HCT116 (cell line): Measurements from ENCODE around the gene AKAP11.

Experiments used
- ATF3 ChIP-seq: IDR thresholded peaks from 2 replicates; pipeline ENCODE4 v1.6.1; 2012
- CTCF ChIP-seq, 3 experiments: fragments of 200-600 bp in 1 of 3; sonication (generic) in 1 of 3; IDR thresholded peaks in 2 of 3; conservative IDR thresholded peaks in 1 of 3; 2 replicates each; pipeline ENCODE4 v1.5.1; 2012 to 2017; ENCODE audit warnings: low read depth in 2 of 3, low read length in 2 of 3, antibody characterized with exemption in 1 of 3, borderline replicate concordance in 1 of 3, control low read depth in 1 of 3, mild to moderate bottlenecking in 1 of 3, mixed read lengths in 1 of 3, mixed run types in 1 of 3, moderate library complexity in 1 of 3; ENCODE audit not compliant: insufficient read depth in 1 of 3
- POLR2A ChIP-seq: IDR thresholded peaks from 2 replicates; pipeline ENCODE4 v1.7.0; 2011; ENCODE audit warnings: borderline replicate concordance; ENCODE audit not compliant: insufficient read depth, insufficient read length; ENCODE audit errors: extremely low read depth
- SIN3A ChIP-seq: IDR thresholded peaks from 2 replicates; pipeline ENCODE4 v1.6.1; 2012; ENCODE audit warnings: low read depth
- SP1 ChIP-seq: IDR thresholded peaks from 2 replicates; pipeline ENCODE4 v1.6.1; 2012; ENCODE audit warnings: low read depth
- TCF7L2 ChIP-seq: IDR thresholded peaks from 2 replicates; pipeline ENCODE4 v1.7.0; 2011; ENCODE audit warnings: borderline replicate concordance, inconsistent platforms; ENCODE audit not compliant: insufficient read depth, insufficient read length; ENCODE audit errors: extremely low read depth

DNA sequence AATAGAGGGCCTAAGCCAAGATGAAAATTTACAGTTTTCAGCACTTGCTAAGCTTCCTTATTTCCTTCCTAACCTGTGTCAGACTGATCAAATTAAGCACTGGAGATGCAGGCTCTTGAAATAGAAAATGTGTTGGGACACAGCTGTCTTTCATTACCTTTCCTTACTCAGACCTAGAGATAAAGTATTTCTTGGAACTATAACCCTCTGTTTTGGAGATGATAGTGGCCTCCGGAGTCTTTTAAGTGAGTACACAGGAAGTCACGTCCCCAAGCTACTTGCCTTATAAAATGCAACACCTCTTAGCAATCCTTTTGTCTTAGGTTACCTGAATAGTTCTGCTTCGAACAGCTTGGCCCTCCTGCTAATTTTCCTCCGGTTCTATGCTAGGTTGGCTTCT lies 12.4 kb upstream of the AKAP11 start:
- TF ChIP-seq POLR2A (no peak), CTCF (IDR thresholded peaks at IDR 0.05 in 2 of 3, conservative IDR thresholded peaks at IDR 0.05 in 1 of 3; ENCODE audit: borderline replicate concordance in 1 of 3, insufficient read depth in 1 of 3, low read depth in 2 of 3, low read length in 2 of 3) (no peak), TCF7L2 (no peak), ATF3 (no peak), SP1 (no peak), SIN3A (no peak)
